Lower leg skin (tissue), 3 donors: ENCODE results near the gene LDLR.

Experiments
- POLR2A ChIP-seq, 2 donors: fragments of 450-650 bp; IDR thresholded peaks; one replicate each; pipeline ENCODE4 v1.6.1; 2016 to 2017; ENCODE audit warnings: antibody characterized with exemption in 2 of 2, mild to moderate bottlenecking in 1 of 2, moderate library complexity in 1 of 2
- TF ChIP-seq, protein P1 (sequence below), 3 donors: fragments of 450-650 bp; IDR thresholded peaks; one replicate each; pipeline ENCODE4 v1.5.1; 2016; ENCODE audit warnings: antibody characterized with exemption in 3 of 3, mild to moderate bottlenecking in 3 of 3, moderate library complexity in 2 of 3

DNA sequence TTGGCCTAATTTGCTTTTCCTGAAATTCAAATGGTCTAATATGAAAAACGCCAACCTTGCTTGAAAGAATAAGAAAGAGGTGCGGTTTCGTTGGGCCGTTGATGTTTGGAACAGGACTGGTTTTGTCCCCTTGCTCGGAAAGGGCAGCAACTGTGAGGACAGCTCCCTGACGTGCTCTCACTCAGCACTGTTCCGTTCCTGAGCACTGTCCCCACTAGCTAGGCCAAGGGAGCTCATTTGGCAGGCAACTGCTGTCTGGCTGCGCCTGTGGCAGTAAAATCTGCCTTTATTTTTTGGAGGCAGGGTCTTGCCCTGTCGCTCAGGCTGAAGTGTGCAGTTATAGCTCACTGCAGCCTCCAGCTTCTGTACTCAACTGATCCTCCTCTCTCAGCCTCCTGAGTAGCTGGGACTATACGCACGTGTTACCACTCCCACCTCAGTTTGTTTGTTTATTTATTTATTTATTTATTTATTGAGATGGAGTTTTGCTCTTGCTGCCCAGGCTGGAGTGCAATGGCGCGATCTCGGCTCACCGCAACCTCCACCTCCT is 4.5 kb downstream of the LDLR start:
- no peak for TF ChIP-seq POLR2A (IDR thresholded peaks at IDR 0.05)
- TF ChIP-seq, protein P1, sequence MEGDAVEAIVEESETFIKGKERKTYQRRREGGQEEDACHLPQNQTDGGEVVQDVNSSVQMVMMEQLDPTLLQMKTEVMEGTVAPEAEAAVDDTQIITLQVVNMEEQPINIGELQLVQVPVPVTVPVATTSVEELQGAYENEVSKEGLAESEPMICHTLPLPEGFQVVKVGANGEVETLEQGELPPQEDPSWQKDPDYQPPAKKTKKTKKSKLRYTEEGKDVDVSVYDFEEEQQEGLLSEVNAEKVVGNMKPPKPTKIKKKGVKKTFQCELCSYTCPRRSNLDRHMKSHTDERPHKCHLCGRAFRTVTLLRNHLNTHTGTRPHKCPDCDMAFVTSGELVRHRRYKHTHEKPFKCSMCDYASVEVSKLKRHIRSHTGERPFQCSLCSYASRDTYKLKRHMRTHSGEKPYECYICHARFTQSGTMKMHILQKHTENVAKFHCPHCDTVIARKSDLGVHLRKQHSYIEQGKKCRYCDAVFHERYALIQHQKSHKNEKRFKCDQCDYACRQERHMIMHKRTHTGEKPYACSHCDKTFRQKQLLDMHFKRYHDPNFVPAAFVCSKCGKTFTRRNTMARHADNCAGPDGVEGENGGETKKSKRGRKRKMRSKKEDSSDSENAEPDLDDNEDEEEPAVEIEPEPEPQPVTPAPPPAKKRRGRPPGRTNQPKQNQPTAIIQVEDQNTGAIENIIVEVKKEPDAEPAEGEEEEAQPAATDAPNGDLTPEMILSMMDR (IDR thresholded peaks at IDR 0.05), result no peak
